CD4-positive, alpha-beta T cell treated with Interleukin-17A for 1 hour (primary cell): ENCODE data around the gene PSMC1.

ENCODE experiments used
- DNase-seq: peaks from one replicate; pipeline ENCODE4 v3.0.0-alpha.2; 2020

Gene PSMC1

GRCh38 chr14:90302529-90303303 is 46.4 kb downstream of the PSMC1 start:
- no peak for DNase-seq

- no peak for DNase-seq
Measured at GRCh38 chr14:90303473-90303872, 47.1 kb downstream of the PSMC1 start.

DNA sequence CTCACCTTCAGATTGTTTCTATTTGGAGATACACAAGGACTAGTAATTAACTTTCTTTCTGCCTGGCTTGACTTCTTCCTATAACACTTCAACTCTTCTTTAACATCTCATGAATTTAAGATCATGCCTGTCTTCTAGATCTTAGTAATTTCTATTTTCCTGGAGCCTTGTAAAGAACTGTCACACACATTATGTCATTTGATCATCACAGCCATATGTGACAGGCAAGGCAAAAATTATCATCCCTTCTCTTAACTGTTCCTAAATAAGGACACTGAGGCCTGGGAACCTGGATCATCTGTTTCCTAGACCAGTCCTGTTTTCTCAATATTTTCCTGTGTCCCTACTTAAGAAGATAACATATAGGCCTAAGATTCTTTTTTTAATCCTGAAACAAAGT is 48.1 kb downstream of the PSMC1 start:
- DNase-seq, result no peak

DNA sequence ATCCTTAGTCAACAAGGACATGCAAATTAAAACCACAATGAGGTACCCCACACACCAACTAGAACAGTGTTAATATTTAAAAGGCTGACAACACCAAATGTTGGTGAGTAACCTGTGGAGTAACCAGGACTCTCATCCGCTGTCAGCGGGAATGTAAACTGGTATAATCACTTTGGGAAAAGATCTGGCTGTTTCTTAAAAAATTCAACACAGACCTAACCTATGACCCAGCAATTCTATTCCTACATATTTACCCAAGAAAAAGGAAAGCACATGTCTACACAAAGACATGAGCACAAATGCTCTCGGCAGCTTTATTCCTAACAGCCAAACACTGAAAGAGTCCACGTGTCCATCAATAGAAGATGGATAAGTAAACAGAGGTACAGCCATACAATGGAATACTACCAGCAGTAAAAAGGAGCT is 48.8 kb downstream of the PSMC1 start:
- no peak for DNase-seq

DNA sequence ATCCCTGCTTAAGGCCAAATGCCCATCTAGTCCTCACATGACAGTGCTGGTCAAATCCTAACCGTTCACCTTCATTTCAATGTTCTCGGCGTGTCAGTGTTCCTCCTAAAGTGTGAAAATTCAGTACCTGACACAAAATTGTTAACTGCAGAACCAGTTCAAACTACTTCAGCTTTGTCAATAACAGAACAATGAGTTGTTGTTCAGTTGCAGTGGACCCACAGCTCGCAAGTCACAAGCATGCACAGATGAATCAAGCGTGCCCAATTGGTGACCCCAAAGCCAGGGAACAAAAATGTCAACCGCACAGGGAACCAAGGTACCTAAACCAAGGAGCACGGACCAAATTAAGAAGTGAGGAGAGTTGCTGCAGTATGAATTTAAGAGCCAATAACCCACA is 52.2 kb downstream of the PSMC1 start:
- DNase-seq, result no peak

GRCh38 chr14:90317286-90317685 is 60.9 kb downstream of the PSMC1 start:
- no peak for DNase-seq

- DNase-seq, result no peak
Measured at GRCh38 chr14:90318016-90318415, 61.7 kb downstream of the PSMC1 start.

GRCh38 chr14:90319173-90319572 is 62.8 kb downstream of the PSMC1 start:
- DNase-seq, result no peak

DNA sequence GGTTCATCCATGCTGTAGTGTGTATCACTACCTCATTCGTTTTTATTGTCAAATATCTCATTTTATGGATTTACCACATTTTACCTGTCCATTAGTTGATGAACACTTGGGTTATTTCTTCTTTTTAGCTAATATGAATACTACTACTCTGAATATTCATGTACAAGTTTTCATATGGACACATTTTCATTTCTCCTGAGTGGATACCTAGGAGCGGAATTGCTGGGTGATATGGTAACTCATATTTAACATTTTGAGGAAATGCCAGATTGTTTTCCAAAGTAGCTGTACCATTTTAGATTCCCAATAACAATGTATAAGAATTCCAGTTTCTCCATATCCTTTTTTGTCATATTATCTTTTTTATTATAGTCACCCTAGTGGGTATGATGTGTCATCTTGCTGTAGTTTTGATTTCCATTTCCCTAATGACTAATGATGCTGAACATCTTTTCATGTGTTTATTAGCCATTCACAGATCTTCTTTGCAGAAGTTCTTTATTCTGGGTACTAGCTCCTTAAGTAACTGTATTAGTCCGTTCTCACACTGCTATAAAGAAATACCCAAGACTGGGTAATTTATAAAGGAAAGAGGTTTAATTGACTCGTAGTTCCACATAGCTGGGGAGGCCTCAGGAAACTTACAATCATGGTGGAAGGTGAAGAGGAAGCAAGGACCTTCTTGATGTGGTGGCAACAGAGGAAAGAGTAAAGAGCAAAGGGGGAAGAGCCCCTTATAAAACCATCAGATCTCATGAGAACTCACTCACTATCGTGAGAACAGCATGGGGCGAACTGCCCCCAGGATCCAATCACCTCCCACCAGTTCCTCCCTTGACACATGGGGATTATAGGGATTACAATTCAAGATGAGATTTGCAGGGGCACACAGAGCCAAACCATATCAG is 63.5 kb downstream of the PSMC1 start:
- no peak for DNase-seq

DNA sequence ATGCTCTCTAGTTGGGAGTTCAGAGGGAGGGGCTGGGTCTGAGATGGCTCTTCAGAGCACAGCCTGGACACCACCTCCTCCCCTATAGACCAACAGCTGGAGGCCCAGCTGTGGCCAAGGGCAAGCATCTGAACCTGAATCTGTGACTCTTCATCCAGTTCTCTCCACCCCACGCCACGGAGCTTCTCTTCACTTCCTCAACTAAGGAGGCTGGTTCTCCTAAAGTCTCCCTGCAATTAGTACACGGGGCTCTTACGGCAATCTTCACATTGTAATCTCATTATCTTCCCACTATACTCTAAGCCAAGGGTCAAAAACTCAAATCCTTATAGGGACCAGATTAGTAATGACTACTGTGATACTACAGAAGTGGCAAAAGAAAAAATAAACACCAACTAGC is 65.5 kb downstream of the PSMC1 start:
- DNase-seq, result no peak
